ENCODE measurements around the gene CD83. TPM values are rescaled to one million over a fixed set of nuclear protein-coding genes. Genes with fewer than 3 reads are reported as not detected.

Gene CD83
- total RNA-seq, 2 experiments from 2014 or later, result 15.0 to 26.2 TPM

- Histone ChIP-seq H4K20me1 (ENCODE audit: insufficient read depth, low read length) (no peaks in the 10 kb centered on the region), H3K27ac (ENCODE audit: low read depth, low read length, poor library complexity, severe bottlenecking) (no peak overlapping the region), H3K36me3 (ENCODE audit: insufficient read depth, low read length) (peaks cover 62% of the 10 kb centered on the region), H3K9me2 (ENCODE audit: insufficient read depth, low read length) (no peaks in the 10 kb centered on the region), H3K4me3 (ENCODE audit: low read depth, low read length, poor library complexity, severe bottlenecking) (no peak overlapping the region), H3K4me1 (ENCODE audit: insufficient read depth, low read length, poor library complexity, severe bottlenecking) (peaks cover 55% of the 10 kb centered on the region), H3K79me2 (ENCODE audit: insufficient read depth, low read depth, low read length) (peaks cover 58% of the 10 kb centered on the region), H3K9me3 (ENCODE audit: low read length) (no peaks in the 10 kb centered on the region), H3K4me2 (ENCODE audit: low read length) (no peak overlapping the region), H2AFZ (ENCODE audit: low read length) (no peak overlapping the region)
- intact Hi-C loops (cut with micrococcal nuclease; ENCODE audit: unreplicated experiment), result loop anchor here (10.0 kb wide), 1 partner anchor 309 kb away; the partner anchor contains the start of gene MCUR1
- ChIA-PET POLR2A (interaction anchor here (0.6 to 2.2 kb wide), 6 partner anchors 10 to 1708 kb away, joined by 3 to 9 read pairs (median 3); no protein-coding TSS in a partner anchor), CTCF (ENCODE audit: unreplicated experiment) (interaction anchor here (0.6 kb wide), 1 partner anchor 675 kb away, joined by 3 read pairs; no protein-coding TSS in a partner anchor)
- BruUV-seq (replicated peaks), result no TSS peak
- DNase-seq (ENCODE audit: low spot score), result no peak
- TF ChIP-seq EZH2phosphoT487 (IDR thresholded peaks at IDR 0.05; ENCODE audit: borderline replicate concordance, low read depth, low read length) (no peak), CTCF (conservative IDR thresholded peaks at IDR 0.05; ENCODE audit: low read length) (no peak)
Measured at GRCh38 chr6:14123386-14124111, 6.0 kb downstream of the CD83 start.

- Histone ChIP-seq H3K9me2 (ENCODE audit: insufficient read depth, low read length) (no peaks in the 10 kb centered on the region), H3K9me3 (ENCODE audit: low read length) (no peaks in the 10 kb centered on the region), H4K20me1 (ENCODE audit: insufficient read depth, low read length) (no peaks in the 10 kb centered on the region), H3K79me2 (ENCODE audit: insufficient read depth, low read depth, low read length) (peaks cover 44% of the 10 kb centered on the region), H3K36me3 (ENCODE audit: insufficient read depth, low read length) (peaks cover 56% of the 10 kb centered on the region), H3K4me3 (ENCODE audit: low read depth, low read length, poor library complexity, severe bottlenecking) (no peak overlapping the region), H3K4me2 (ENCODE audit: low read length) (no peak overlapping the region), H2AFZ (ENCODE audit: low read length) (no peak overlapping the region), H3K4me1 (ENCODE audit: insufficient read depth, low read length, poor library complexity, severe bottlenecking) (peaks cover 54% of the 10 kb centered on the region), H3K27ac (ENCODE audit: low read depth, low read length, poor library complexity, severe bottlenecking) (no peak overlapping the region)
- POLR2A ChIA-PET, result interaction anchor here (1.5 kb wide), 1 partner anchor 12 kb away, joined by 3 read pairs; no protein-coding TSS in a partner anchor
- CTCF ChIA-PET (ENCODE audit: unreplicated experiment), result no interaction called here
- no peak for TF ChIP-seq EZH2phosphoT487 (IDR thresholded peaks at IDR 0.05; ENCODE audit: borderline replicate concordance, low read depth, low read length)
- no peak for TF ChIP-seq CTCF (conservative IDR thresholded peaks at IDR 0.05; ENCODE audit: low read length)
- BruUV-seq (replicated peaks), result no TSS peak
- DNase-seq (ENCODE audit: low spot score), result no peak
- intact Hi-C loops (cut with micrococcal nuclease; ENCODE audit: unreplicated experiment), result loop anchor here (5.0 to 10.0 kb wide), 2 partner anchors 311 to 1122 kb away; partner anchors contain the start of genes JARID2 and MCUR1
Measured at GRCh38 chr6:14125346-14125745, 7.8 kb downstream of the CD83 start.

- Histone ChIP-seq H3K79me2 (ENCODE audit: insufficient read depth, low read depth, low read length) (peaks cover 36% of the 10 kb centered on the region), H3K4me1 (ENCODE audit: insufficient read depth, low read length, poor library complexity, severe bottlenecking) (peaks cover 46% of the 10 kb centered on the region), H4K20me1 (ENCODE audit: insufficient read depth, low read length) (no peaks in the 10 kb centered on the region), H3K4me3 (ENCODE audit: low read depth, low read length, poor library complexity, severe bottlenecking) (no peak overlapping the region), H3K9me3 (ENCODE audit: low read length) (no peaks in the 10 kb centered on the region), H3K36me3 (ENCODE audit: insufficient read depth, low read length) (peaks cover 56% of the 10 kb centered on the region), H3K27ac (ENCODE audit: low read depth, low read length, poor library complexity, severe bottlenecking) (no peak overlapping the region), H2AFZ (ENCODE audit: low read length) (no peak overlapping the region), H3K9me2 (ENCODE audit: insufficient read depth, low read length) (no peaks in the 10 kb centered on the region), H3K4me2 (ENCODE audit: low read length) (no peak overlapping the region)
- no peak for DNase-seq (ENCODE audit: low spot score)
- ChIA-PET CTCF (ENCODE audit: unreplicated experiment) (interaction anchor here (1.4 kb wide), 1 partner anchor 23 kb away, joined by 4 read pairs; no protein-coding TSS in a partner anchor), POLR2A (interaction anchor here (0.8 to 1.5 kb wide), 7 partner anchors 8 to 35 kb away, joined by 3 to 4 read pairs (median 3); partner anchors contain the start of gene CD83)
- intact Hi-C loops (cut with micrococcal nuclease; ENCODE audit: unreplicated experiment), result loop anchor here (5.0 to 10.0 kb wide), 2 partner anchors 311 to 1121 kb away; partner anchors contain the start of genes JARID2 and MCUR1
- no TSS peak for BruUV-seq (replicated peaks)
- TF ChIP-seq CTCF (conservative IDR thresholded peaks at IDR 0.05; ENCODE audit: low read length) (no peak), EZH2phosphoT487 (IDR thresholded peaks at IDR 0.05; ENCODE audit: borderline replicate concordance, low read depth, low read length) (no peak)
Measured at GRCh38 chr6:14126191-14126590, 8.6 kb downstream of the CD83 start.

Data from OCI-LY7 (cell line).